Spinal cord (tissue), 10 donors: ENCODE results near the gene KCNK2. TPM values are rescaled to one million over a fixed set of nuclear protein-coding genes. Genes with fewer than 3 reads are reported as not detected.
A peak's percentile ranks its signal among the peaks of the same experiment; 100 is the strongest.

ENCODE experiments used
- DNase-seq, 6 donors: peaks; one replicate each; pipeline versions ENCODE4 v3.0.0 to v3.0.0-alpha.2; 2013 to 2015; ENCODE audit warnings: low spot score in 6 of 6, low read depth in 4 of 6
- H3K27ac ChIP-seq: one replicate; pipeline ENCODE4 v1.5.1; 2013; ENCODE audit warnings: low read depth, low read length, control low read depth
- H3K27me3 ChIP-seq: one replicate; pipeline ENCODE4 v1.6.1; 2013; ENCODE audit warnings: low read length; ENCODE audit not compliant: control insufficient read depth, insufficient read depth
- H3K36me3 ChIP-seq: one replicate; pipeline ENCODE4 v1.6.1; 2013; ENCODE audit warnings: low read length; ENCODE audit not compliant: control insufficient read depth, insufficient read depth
- H3K4me1 ChIP-seq: one replicate; pipeline ENCODE4 v1.6.1; 2013; ENCODE audit warnings: low read length; ENCODE audit not compliant: control insufficient read depth, insufficient read depth
- H3K4me3 ChIP-seq: one replicate; pipeline ENCODE4 v1.5.1; 2013; ENCODE audit warnings: low read depth, low read length, control low read depth
- H3K9me3 ChIP-seq: one replicate; pipeline ENCODE4 v1.6.1; 2013; ENCODE audit warnings: low read length; ENCODE audit not compliant: control insufficient read depth, insufficient read depth
- WGBS: methylation state at CpG from one replicate; pipeline ENCODE4 v1.1.5; 2013; ENCODE audit warnings: missing lambda C conversion rate; ENCODE audit not compliant: insufficient coverage; 5-methylcytosine and 5-hydroxymethylcytosine counted together
- polyA plus RNA-seq, 2 donors: library from polyadenylated mRNA; unstranded; fragments of 120-200 nt; gene quantifications; one replicate each; pipeline ENCODE4 v1.2.1, GENCODE V29; 2013; ENCODE audit not compliant: insufficient read length in 2 of 2
- total RNA-seq, 2 donors: library from RNA; depleted of rRNA in 1 of 2; stranded (reverse); fragments of 120-200 nt in 1 of 2; fragments of >200 nt in 1 of 2; gene quantifications; one replicate each; pipeline versions ENCODE4 v1.2.3 to v1.2.4, GENCODE V29; 2013 to 2014
- donor health status: healthy.

The KCNK2 gene
- total and polyA plus RNA-seq, 4 donors: 27.1 to 184 (median 51.8) TPM

DNA sequence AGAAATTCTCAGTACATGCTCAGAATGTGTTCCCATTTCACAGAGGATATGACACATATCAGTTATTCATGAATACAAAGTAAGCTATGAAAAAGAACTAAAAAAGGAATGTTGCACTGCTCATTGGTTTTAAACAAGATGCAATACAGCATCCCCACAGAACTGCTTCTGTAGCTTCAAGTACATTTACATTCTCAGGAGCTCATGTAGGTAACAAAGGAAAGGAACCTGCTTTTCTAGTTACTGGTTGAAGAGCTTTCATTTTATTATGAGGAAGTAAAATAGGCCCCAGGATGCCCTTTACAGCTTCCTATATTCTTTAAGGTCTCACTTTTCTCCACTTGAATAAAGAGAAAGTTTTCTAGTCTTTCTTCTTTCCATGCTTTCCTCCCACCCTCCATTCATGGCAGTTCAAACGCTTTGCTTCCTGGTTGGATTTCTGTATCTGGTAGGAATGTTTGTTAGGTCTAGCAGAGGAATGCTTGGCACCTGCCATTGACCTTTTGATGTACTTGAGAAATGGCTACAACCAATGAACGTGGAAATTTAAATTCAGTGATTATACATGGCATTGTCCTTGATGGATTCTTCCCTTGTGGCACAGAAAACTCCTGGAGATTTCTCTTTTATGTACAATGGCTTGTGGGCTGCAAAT lies 27.1 kb upstream of the KCNK2 start:
- H3K4me3 ChIP-seq: no peak overlapping the region
- WGBS: 40% methylated on average over 1 of the region's 2 CpGs
- no peaks in the 10 kb centered on the region for H3K27me3 ChIP-seq
- no peak for DNase-seq
- H3K4me1 ChIP-seq: no peaks in the 10 kb centered on the region
- H3K9me3 ChIP-seq: no peaks in the 10 kb centered on the region
- H3K36me3 ChIP-seq: no peaks in the 10 kb centered on the region
- H3K27ac ChIP-seq: no peak overlapping the region

DNA sequence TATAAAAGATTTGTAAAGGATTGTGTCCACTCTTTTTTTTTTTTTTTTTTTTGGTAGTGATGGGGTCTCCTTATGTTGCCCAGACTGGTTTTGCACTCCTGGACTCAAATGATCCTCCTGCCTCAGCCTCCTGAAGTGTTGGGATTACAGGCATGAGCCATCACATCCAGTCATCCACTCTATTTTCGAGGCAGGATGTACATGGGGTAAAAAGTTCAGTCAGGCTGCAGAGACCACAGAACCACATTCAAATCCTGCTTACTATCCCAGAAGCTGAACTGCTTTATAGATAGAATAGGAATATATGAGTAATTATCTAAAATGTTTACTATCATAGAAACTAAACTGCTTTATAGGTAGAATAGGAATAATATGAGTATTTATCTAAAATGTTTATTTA lies 26.0 kb upstream of the KCNK2 start:
- WGBS: no CpG with 5 or more reads among the region's 1 CpG
- no peak overlapping the region for H3K27ac ChIP-seq
- H3K36me3 ChIP-seq: no peaks in the 10 kb centered on the region
- H3K9me3 ChIP-seq: no peaks in the 10 kb centered on the region
- no peak for DNase-seq
- no peaks in the 10 kb centered on the region for H3K4me1 ChIP-seq
- no peak overlapping the region for H3K4me3 ChIP-seq
- no peaks in the 10 kb centered on the region for H3K27me3 ChIP-seq

DNA sequence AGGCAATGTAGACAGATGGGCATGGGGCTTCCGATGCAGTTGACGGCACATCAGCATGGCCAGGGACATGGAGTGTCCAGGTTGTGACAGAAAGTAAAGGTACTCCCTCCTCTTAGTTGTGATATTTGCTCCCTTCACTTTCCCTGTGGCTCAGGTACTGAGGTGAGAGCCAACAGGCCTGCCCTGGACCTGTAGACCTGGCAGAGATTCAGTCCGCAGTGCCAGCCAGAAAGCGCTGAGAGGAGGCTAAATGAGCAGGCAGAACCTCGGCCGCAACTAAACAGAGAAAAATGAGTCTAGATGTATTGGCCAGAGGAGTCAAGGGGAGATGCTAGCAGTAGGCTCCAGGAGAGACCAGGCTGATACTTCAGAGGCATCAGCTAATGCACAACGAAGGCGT lies 22.6 kb upstream of the KCNK2 start:
- H3K36me3 ChIP-seq: no peaks in the 10 kb centered on the region
- no peaks in the 10 kb centered on the region for H3K4me1 ChIP-seq
- no peaks in the 10 kb centered on the region for H3K27me3 ChIP-seq
- H3K27ac ChIP-seq: no peak overlapping the region
- 97% methylated on average over 5 of the region's 8 CpGs for WGBS
- H3K9me3 ChIP-seq: no peaks in the 10 kb centered on the region
- no peak overlapping the region for H3K4me3 ChIP-seq
- no peak for DNase-seq

- H3K4me1 ChIP-seq: no peaks in the 10 kb centered on the region
- no peaks in the 10 kb centered on the region for H3K36me3 ChIP-seq
- no peak overlapping the region for H3K27ac ChIP-seq
- H3K27me3 ChIP-seq: no peaks in the 10 kb centered on the region
- no peak overlapping the region for H3K4me3 ChIP-seq
- no peak for DNase-seq
- WGBS: 77% methylated on average over 4 of the region's 5 CpGs
- no peaks in the 10 kb centered on the region for H3K9me3 ChIP-seq
These were observed 18.2 kb upstream of the KCNK2 start for GRCh38 chr1:215064327-215064726.

DNA sequence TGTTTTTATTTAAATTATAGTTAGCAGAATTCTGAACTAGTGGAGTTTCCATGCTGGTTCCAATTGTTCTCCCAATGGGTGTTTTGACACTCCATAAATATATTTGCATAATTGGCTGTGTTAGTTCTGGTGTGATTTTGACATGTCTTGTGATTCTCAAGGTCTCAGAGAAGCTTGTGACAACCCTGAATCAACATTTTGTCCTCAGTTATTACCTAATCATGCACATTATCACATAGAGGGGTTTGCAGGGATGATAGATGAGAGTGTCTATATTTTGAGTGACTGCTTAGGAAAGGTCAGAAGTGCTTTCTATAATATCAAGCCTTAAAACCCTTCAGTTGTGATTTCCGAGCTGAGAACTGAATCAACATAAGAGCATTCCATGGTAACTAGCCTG lies 11.5 kb upstream of the KCNK2 start:
- Histone ChIP-seq H3K27me3 (no peaks in the 10 kb centered on the region), H3K4me1 (no peaks in the 10 kb centered on the region), H3K4me3 (no peak overlapping the region), H3K36me3 (no peaks in the 10 kb centered on the region), H3K27ac (no peak overlapping the region), H3K9me3 (no peaks in the 10 kb centered on the region)
- DNase-seq: no peak
- no CpG with 5 or more reads among the region's 1 CpG for WGBS

- no peak overlapping the region for H3K27ac ChIP-seq
- H3K36me3 ChIP-seq: no peaks in the 10 kb centered on the region
- H3K9me3 ChIP-seq: no peaks in the 10 kb centered on the region
- WGBS: 71% methylated on average over 1 of the region's 1 CpG
- H3K27me3 ChIP-seq: no peaks in the 10 kb centered on the region
- no peaks in the 10 kb centered on the region for H3K4me1 ChIP-seq
- no peak overlapping the region for H3K4me3 ChIP-seq
- no peak for DNase-seq
These were observed 6.2 kb upstream of the KCNK2 start for GRCh38 chr1:215076322-215076721.

- Histone ChIP-seq H3K4me3 (no peak overlapping the region), H3K27me3 (peaks cover 14% of the 10 kb centered on the region), H3K9me3 (no peaks in the 10 kb centered on the region), H3K27ac (no peak overlapping the region), H3K4me1 (peaks cover 16% of the 10 kb centered on the region), H3K36me3 (no peaks in the 10 kb centered on the region)
- WGBS: no CpG with 5 or more reads among the region's 2 CpGs
- DNase-seq: no peak
These were observed 3.1 kb upstream of the KCNK2 start for GRCh38 chr1:215079456-215079855.

- Histone ChIP-seq H3K4me1 (peaks cover 16% of the 10 kb centered on the region), H3K9me3 (no peaks in the 10 kb centered on the region), H3K4me3 (peak overlapping the region; percentile 56), H3K27ac (peak overlapping the region; percentile 63), H3K36me3 (no peaks in the 10 kb centered on the region), H3K27me3 (peaks cover 14% of the 10 kb centered on the region)
- WGBS: under 1% methylated on average over 41 of the region's 44 CpGs
- peak in 4 of 6 donors; percentile 4 to 71 (median 36) for DNase-seq
These were observed 641 bp upstream of the KCNK2 start for GRCh38 chr1:215081661-215082531.

- 0% methylated on average over 16 of the region's 25 CpGs for WGBS
- no peaks in the 10 kb centered on the region for H3K36me3 ChIP-seq
- peak overlapping the region; percentile 71 for H3K27ac ChIP-seq
- H3K27me3 ChIP-seq: peaks cover 14% of the 10 kb centered on the region
- peak overlapping the region; percentile 73 for H3K4me3 ChIP-seq
- no peaks in the 10 kb centered on the region for H3K9me3 ChIP-seq
- peak in 4 of 6 donors; percentile 24 to 91 (median 62) for DNase-seq
- peaks cover 16% of the 10 kb centered on the region for H3K4me1 ChIP-seq
These were observed 935 bp downstream of the KCNK2 start for GRCh38 chr1:215083383-215083961.
